GM23338 (cell line): ENCODE measurements around the gene LEFTY1. TPM values are rescaled to one million over a fixed set of nuclear protein-coding genes. Genes with fewer than 3 reads are reported as not detected.

Experiments used
- ATAC-seq: fragments of 200-7000 bp; cut with Tn5 transposase; 3 replicates; pipeline ENCODE4 v1.9.1; 2020
- DNase-seq: peaks from one replicate; pipeline ENCODE4 v3.0.0-alpha.2; 2015; ENCODE audit warnings: low spot score
- H2AFZ ChIP-seq: fragments of 200-600 bp; sonication (generic); 2 replicates; pipeline ENCODE4 v1.8.0; 2016; ENCODE audit warnings: antibody characterized with exemption, mild to moderate bottlenecking, moderate library complexity
- H3F3A ChIP-seq: fragments of 200-600 bp; sonication (generic); replicated peaks from 2 replicates; pipeline ENCODE4 v1.8.0; 2017; ENCODE audit warnings: antibody characterized with exemption, mixed run types, low read depth
- H3K27ac ChIP-seq: fragments of 200-600 bp; sonication (generic); 2 replicates; pipeline ENCODE4 v1.6.1; 2016; ENCODE audit warnings: low read depth
- H3K27me3 ChIP-seq: fragments of 200-600 bp; sonication (generic); 2 replicates; pipeline ENCODE4 v1.8.0; 2016; ENCODE audit warnings: mild to moderate bottlenecking, mixed run types, moderate library complexity; ENCODE audit not compliant: insufficient read depth
- H3K36me3 ChIP-seq: fragments of 200-600 bp; sonication (generic); 2 replicates; pipeline ENCODE4 v1.8.0; 2016; ENCODE audit warnings: mild to moderate bottlenecking; ENCODE audit not compliant: insufficient read depth
- H3K4me1 ChIP-seq: fragments of 200-600 bp; sonication (generic); 2 replicates; pipeline ENCODE4 v1.8.0; 2016; ENCODE audit warnings: mild to moderate bottlenecking, moderate library complexity; ENCODE audit not compliant: insufficient read depth
- H3K4me2 ChIP-seq: fragments of 200-600 bp; sonication (generic); 2 replicates; pipeline ENCODE4 v1.7.1; 2017; ENCODE audit warnings: mixed run types
- H3K4me3 ChIP-seq: fragments of 200-600 bp; sonication (generic); 2 replicates; pipeline ENCODE4 v1.6.1; 2016; ENCODE audit warnings: mixed run types
- H3K79me2 ChIP-seq: fragments of 200-600 bp; sonication (generic); replicated peaks from 2 replicates; pipeline ENCODE4 v1.8.0; 2017; ENCODE audit warnings: mild to moderate bottlenecking; ENCODE audit not compliant: insufficient read depth
- H3K9me2 ChIP-seq: fragments of 200-600 bp; sonication (generic); 2 replicates; pipeline ENCODE4 v1.8.0; 2017; ENCODE audit not compliant: insufficient read depth
- H4K20me1 ChIP-seq: fragments of 200-600 bp; sonication (generic); replicated peaks from 2 replicates; pipeline ENCODE4 v1.8.0; 2017; ENCODE audit warnings: mild to moderate bottlenecking; ENCODE audit not compliant: insufficient read depth
- H3K27ac Mint-ChIP-seq: 2 replicates; pipeline ENCODE4 v1.8.0; 2020; ENCODE audit warnings: inconsistent platforms, mild to moderate bottlenecking, moderate library complexity, mixed read lengths
- H3K27me3 Mint-ChIP-seq: 3 replicates; pipeline ENCODE4 v1.8.0; 2022; ENCODE audit warnings: low read depth, mild to moderate bottlenecking, moderate library complexity, mixed read lengths, inconsistent platforms; ENCODE audit not compliant: insufficient read depth, poor library complexity
- H3K36me3 Mint-ChIP-seq: 3 replicates; pipeline ENCODE4 v1.8.0; 2021; ENCODE audit warnings: low read depth, mild to moderate bottlenecking, inconsistent platforms, moderate library complexity, mixed read lengths
- H3K4me1 Mint-ChIP-seq: 3 replicates; pipeline ENCODE4 v1.8.0; 2020; ENCODE audit warnings: mild to moderate bottlenecking, inconsistent platforms, mixed read lengths
- H3K4me3 Mint-ChIP-seq: 3 replicates; pipeline ENCODE4 v1.8.0; 2021; ENCODE audit warnings: moderate library complexity, mild to moderate bottlenecking, inconsistent platforms, mixed read lengths
- H3K9me3 Mint-ChIP-seq: 3 replicates; pipeline ENCODE4 v1.8.0; 2020; ENCODE audit warnings: moderate library complexity, mild to moderate bottlenecking, inconsistent platforms, mixed read lengths
- CREB1 ChIP-seq: fragments of 250-450 bp; sonication (Bioruptor Pico); IDR thresholded peaks from 2 replicates; pipeline ENCODE4 v1.5.0; 2020; ENCODE audit warnings: low read depth, mild to moderate bottlenecking, moderate library complexity
- CTCF ChIP-seq, 2 experiments: fragments of 200-600 bp in 1 of 2; sonication (generic) in 1 of 2; conservative IDR thresholded peaks; 2 replicates each; pipeline versions ENCODE4 v1.5.1 to v1.6.1; 2016 to 2017; ENCODE audit warnings: antibody characterized with exemption in 2 of 2, low read depth in 2 of 2, mild to moderate bottlenecking in 2 of 2, moderate library complexity in 1 of 2
- EZH2 ChIP-seq: fragments of 200-600 bp; sonication (generic); IDR thresholded peaks from one replicate; pipeline ENCODE4 v1.8.0; 2017; ENCODE audit warnings: antibody characterized with exemption, mild to moderate bottlenecking, low read depth; ENCODE audit not compliant: unreplicated experiment
- EZH2phosphoT487 ChIP-seq: fragments of 200-600 bp; sonication (generic); IDR thresholded peaks from one replicate; pipeline ENCODE4 v1.8.1; 2018; ENCODE audit warnings: antibody characterized with exemption; ENCODE audit not compliant: unreplicated experiment
- JUNB ChIP-seq: IDR thresholded peaks from one replicate; pipeline ENCODE4 v1.6.1; 2016; ENCODE audit warnings: antibody characterized with exemption; ENCODE audit not compliant: unreplicated experiment
- NANOG ChIP-seq: IDR thresholded peaks from 2 replicates; pipeline ENCODE4 v1.6.1; 2016; ENCODE audit warnings: antibody characterized with exemption, borderline replicate concordance
- POLR2AphosphoS5 ChIP-seq: IDR thresholded peaks from 2 replicates; pipeline ENCODE4 v1.6.1; 2016; ENCODE audit warnings: antibody characterized with exemption, low read depth
- STAT1 ChIP-seq: IDR thresholded peaks from one replicate; pipeline ENCODE4 v1.6.1; 2016; ENCODE audit warnings: antibody characterized with exemption; ENCODE audit not compliant: unreplicated experiment
- ZNF114 ChIP-seq: fragments of 250-450 bp; sonication (Bioruptor Pico); IDR thresholded peaks from 2 replicates; pipeline ENCODE4 v1.5.0; 2020; ENCODE audit warnings: mild to moderate bottlenecking, moderate library complexity
- ZNF331 ChIP-seq: fragments of 250-450 bp; sonication (Bioruptor Pico); IDR thresholded peaks from 2 replicates; pipeline ENCODE4 v1.5.0; 2020; ENCODE audit warnings: low read depth, mild to moderate bottlenecking, moderate library complexity
- ZNF462 ChIP-seq: fragments of 250-450 bp; sonication (Bioruptor Pico); IDR thresholded peaks from 2 replicates; pipeline ENCODE4 v1.5.0; 2020; ENCODE audit warnings: mild to moderate bottlenecking, moderate library complexity
- polyA plus RNA-seq: library from polyadenylated mRNA; unstranded; fragments of >200 nt; fragmentation: Nextera tagmentation; extraction: Ambion mirVana; gene quantifications from 2 replicates; pipeline ENCODE4 v1.2.1, GENCODE V29; 2016
- total RNA-seq: library from RNA; depleted of rRNA; stranded (reverse); fragments of >200 nt; shearing (Covaris generic); gene quantifications from 2 replicates; pipeline ENCODE4 v1.2.3, GENCODE V29; 2014
- TF ChIP-seq, protein P1 (sequence below): IDR thresholded peaks from one replicate; pipeline ENCODE4 v1.6.1; 2018; ENCODE audit warnings: antibody characterized with exemption; ENCODE audit not compliant: unreplicated experiment
- TF ChIP-seq, protein P2 (sequence below): IDR thresholded peaks from 2 replicates; pipeline ENCODE4 v1.6.1; 2016; ENCODE audit warnings: antibody characterized with exemption

Gene LEFTY1
- total and polyA plus RNA-seq, 2 experiments from 2014 or later = 27.5 to 65.4 TPM

- Histone ChIP-seq H3K36me3 (peaks cover 45% of the 10 kb centered on the region), H3K27me3 (no peaks in the 10 kb centered on the region), H3K4me3 (no peak overlapping the region), H4K20me1 (peaks cover 7% of the 10 kb centered on the region), H3K4me1 (no peaks in the 10 kb centered on the region), H3K4me2 (no peak overlapping the region), H2AFZ (no peak overlapping the region), H3K27ac (no peak overlapping the region), H3K79me2 (no peaks in the 10 kb centered on the region), H3F3A (0 out of 2 replicates have a peak, but pooled peaks cover 6% of the 10 kb centered on the region), H3K9me2 (no peaks in the 10 kb centered on the region)
- Mint-ChIP-seq H3K27ac (no peak overlapping the region), H3K4me1 (peaks cover 2% of the 10 kb centered on the region; the same call in 1 of the 3 replicates), H3K9me3 (no peaks in the 10 kb centered on the region), H3K27me3 (peaks cover 4% of the 10 kb centered on the region), H3K36me3 (peaks cover 90% of the 10 kb centered on the region), H3K4me3 (no peak overlapping the region)
- TF ChIP-seq NANOG (no peak), ZNF331 (CRISPR knock-in tag) (no peak), POLR2AphosphoS5 (no peak), EZH2 (no peak), ZNF114 (CRISPR knock-in tag) (no peak), CREB1 (no peak), STAT1 (no peak), JUNB (no peak), EZH2phosphoT487 (no peak), ZNF462 (CRISPR knock-in tag) (no peak), CTCF (conservative IDR thresholded peaks at IDR 0.05; ENCODE audit: low read depth in 2 of 2) (no peak)
- TF ChIP-seq, protein P1, sequence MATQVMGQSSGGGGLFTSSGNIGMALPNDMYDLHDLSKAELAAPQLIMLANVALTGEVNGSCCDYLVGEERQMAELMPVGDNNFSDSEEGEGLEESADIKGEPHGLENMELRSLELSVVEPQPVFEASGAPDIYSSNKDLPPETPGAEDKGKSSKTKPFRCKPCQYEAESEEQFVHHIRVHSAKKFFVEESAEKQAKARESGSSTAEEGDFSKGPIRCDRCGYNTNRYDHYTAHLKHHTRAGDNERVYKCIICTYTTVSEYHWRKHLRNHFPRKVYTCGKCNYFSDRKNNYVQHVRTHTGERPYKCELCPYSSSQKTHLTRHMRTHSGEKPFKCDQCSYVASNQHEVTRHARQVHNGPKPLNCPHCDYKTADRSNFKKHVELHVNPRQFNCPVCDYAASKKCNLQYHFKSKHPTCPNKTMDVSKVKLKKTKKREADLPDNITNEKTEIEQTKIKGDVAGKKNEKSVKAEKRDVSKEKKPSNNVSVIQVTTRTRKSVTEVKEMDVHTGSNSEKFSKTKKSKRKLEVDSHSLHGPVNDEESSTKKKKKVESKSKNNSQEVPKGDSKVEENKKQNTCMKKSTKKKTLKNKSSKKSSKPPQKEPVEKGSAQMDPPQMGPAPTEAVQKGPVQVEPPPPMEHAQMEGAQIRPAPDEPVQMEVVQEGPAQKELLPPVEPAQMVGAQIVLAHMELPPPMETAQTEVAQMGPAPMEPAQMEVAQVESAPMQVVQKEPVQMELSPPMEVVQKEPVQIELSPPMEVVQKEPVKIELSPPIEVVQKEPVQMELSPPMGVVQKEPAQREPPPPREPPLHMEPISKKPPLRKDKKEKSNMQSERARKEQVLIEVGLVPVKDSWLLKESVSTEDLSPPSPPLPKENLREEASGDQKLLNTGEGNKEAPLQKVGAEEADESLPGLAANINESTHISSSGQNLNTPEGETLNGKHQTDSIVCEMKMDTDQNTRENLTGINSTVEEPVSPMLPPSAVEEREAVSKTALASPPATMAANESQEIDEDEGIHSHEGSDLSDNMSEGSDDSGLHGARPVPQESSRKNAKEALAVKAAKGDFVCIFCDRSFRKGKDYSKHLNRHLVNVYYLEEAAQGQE = no peak
- TF ChIP-seq, protein P2, sequence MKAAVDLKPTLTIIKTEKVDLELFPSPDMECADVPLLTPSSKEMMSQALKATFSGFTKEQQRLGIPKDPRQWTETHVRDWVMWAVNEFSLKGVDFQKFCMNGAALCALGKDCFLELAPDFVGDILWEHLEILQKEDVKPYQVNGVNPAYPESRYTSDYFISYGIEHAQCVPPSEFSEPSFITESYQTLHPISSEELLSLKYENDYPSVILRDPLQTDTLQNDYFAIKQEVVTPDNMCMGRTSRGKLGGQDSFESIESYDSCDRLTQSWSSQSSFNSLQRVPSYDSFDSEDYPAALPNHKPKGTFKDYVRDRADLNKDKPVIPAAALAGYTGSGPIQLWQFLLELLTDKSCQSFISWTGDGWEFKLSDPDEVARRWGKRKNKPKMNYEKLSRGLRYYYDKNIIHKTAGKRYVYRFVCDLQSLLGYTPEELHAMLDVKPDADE = no peak
- DNase-seq = no peak
- ATAC-seq = no peak
These were observed 23.4 kb downstream of the LEFTY1 start for GRCh38 chr1:225865514-225865913.
